Activated naive CD4-positive, alpha-beta T cell treated with anti-CD3 and anti-CD28 coated beads for 36 hours (primary cell): ENCODE results near the gene REC114. TPM values are rescaled to one million over a fixed set of nuclear protein-coding genes. Genes with fewer than 3 reads are reported as not detected.
"Not testable (repeated sequence)": the region's sequence is repeated elsewhere in the genome, so short reads cannot be mapped to it uniquely, and the experiment has no call there.

ENCODE experiments used
- CTCF ChIA-PET: fragments of 350-600 bp; sonication (Branson Sonifier 250); formaldehyde crosslinking; loops from one replicate; lab custom pipeline; 2021; ENCODE audit warnings: antibody characterized with exemption; lab: Charles Lee
- DNase-seq: peaks from one replicate; pipeline ENCODE4 v3.0.0-alpha.2; 2020
- H3K27ac Mint-ChIP-seq: one replicate; pipeline ENCODE4 v1.8.0; 2021; ENCODE audit warnings: mild to moderate bottlenecking, mixed read lengths
- H3K27me3 Mint-ChIP-seq: one replicate; pipeline ENCODE4 v1.8.0; 2021; ENCODE audit warnings: low read depth, mixed read lengths
- H3K36me3 Mint-ChIP-seq: one replicate; pipeline ENCODE4 v1.8.0; 2021; ENCODE audit warnings: low read depth, mixed read lengths
- H3K4me1 Mint-ChIP-seq: one replicate; pipeline ENCODE4 v1.8.0; 2021; ENCODE audit warnings: low read depth, mixed read lengths
- H3K4me3 Mint-ChIP-seq: one replicate; pipeline ENCODE4 v1.8.0; 2021; ENCODE audit warnings: mild to moderate bottlenecking, moderate library complexity, mixed read lengths
- H3K9me3 Mint-ChIP-seq: one replicate; pipeline ENCODE4 v1.8.0; 2021; ENCODE audit warnings: mixed read lengths
- intact Hi-C: fragments of 100-400 bp; cut with micrococcal nuclease; formaldehyde crosslinking; loops from one replicate; pipeline ENCODE4 v1.15.1; 2023
- total RNA-seq, 2 experiments: library from RNA; stranded (reverse); gene quantifications; one replicate each; pipeline ENCODE4 v1.2.3, GENCODE V29; 2021

Gene REC114
- total RNA-seq, 2 experiments from 2014 or later: not detected

DNA sequence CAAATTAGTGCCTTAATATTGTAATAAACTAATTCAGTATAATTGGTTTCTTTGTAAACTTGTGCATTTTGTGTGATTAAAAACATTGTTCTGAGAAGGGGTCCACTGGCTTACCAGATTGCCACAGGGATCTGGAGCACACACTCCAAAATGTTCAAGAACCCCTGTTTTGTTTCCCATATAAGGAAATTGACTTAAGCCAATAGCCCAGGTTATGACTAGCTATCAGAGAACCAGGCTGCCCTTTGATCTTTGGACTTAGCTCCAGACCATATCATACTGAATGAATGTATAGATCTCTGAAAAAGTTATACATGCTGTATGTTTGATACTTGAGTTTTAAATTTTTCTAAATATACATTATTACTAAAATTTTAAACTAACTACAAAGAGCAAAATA lies 98.5 kb downstream of the REC114 start:
- H3K36me3 Mint-ChIP-seq: no peaks in the 10 kb centered on the region
- H3K9me3 Mint-ChIP-seq: no peaks in the 10 kb centered on the region
- intact Hi-C loops: no loop called here
- H3K27me3 Mint-ChIP-seq: no peaks in the 10 kb centered on the region
- no peak overlapping the region for H3K27ac Mint-ChIP-seq
- no peak overlapping the region for H3K4me3 Mint-ChIP-seq
- no peaks in the 10 kb centered on the region for H3K4me1 Mint-ChIP-seq
- no peak for DNase-seq
- CTCF ChIA-PET: interaction anchor here (0.7 kb wide), 1 partner anchor 139 kb away, joined by 3 read pairs; no protein-coding TSS in a partner anchor

DNA sequence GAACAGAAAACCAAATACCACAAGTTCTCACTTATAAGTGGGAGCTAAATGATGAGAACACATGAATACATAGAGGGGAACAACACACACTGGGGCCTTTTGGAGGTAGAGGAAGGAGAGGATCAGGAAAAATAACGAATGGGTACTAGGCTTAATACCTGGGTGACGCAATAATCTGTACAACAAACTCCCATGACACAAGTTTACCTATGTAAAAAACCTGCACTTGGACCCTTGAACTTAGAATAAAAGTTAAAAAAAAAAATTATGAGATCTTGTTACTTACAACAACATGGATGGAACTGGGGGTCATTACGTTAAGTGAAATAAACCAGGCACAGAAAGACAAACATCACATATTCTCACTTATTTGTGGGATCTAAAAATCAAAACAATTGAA lies 106.0 kb downstream of the REC114 start:
- H3K27me3 Mint-ChIP-seq, H3K27ac Mint-ChIP-seq, H3K4me3 Mint-ChIP-seq, H3K9me3 Mint-ChIP-seq, H3K4me1 Mint-ChIP-seq, DNase-seq, intact Hi-C loops, CTCF ChIA-PET, H3K36me3 Mint-ChIP-seq: not testable (repeated sequence)

DNA sequence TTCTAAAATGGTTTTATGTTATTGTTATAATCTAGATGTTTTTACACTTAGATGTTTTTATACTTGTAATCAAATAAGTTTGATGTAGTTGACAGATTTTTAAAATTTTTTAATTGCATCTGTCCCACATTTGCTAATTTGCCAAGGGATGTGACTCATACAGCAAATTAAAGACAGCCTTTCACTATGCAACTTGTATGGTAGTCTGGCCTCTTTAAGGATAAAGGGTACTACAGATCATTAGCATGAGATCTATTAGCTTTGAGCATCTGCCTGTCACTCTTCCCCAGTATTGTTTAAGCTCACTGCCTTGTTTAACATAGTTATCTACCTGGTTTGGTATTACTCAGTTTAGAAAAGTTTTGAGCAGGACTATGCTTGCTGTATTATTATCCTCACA lies 107.2 kb downstream of the REC114 start:
- no peaks in the 10 kb centered on the region for H3K9me3 Mint-ChIP-seq
- no peaks in the 10 kb centered on the region for H3K27me3 Mint-ChIP-seq
- H3K4me3 Mint-ChIP-seq: no peak overlapping the region
- no peaks in the 10 kb centered on the region for H3K36me3 Mint-ChIP-seq
- CTCF ChIA-PET: interaction anchor here (1.7 kb wide), 1 partner anchor 150 kb away, joined by 3 read pairs; no protein-coding TSS in a partner anchor
- H3K4me1 Mint-ChIP-seq: no peaks in the 10 kb centered on the region
- DNase-seq: no peak
- intact Hi-C loops: no loop called here
- H3K27ac Mint-ChIP-seq: no peak overlapping the region

DNA sequence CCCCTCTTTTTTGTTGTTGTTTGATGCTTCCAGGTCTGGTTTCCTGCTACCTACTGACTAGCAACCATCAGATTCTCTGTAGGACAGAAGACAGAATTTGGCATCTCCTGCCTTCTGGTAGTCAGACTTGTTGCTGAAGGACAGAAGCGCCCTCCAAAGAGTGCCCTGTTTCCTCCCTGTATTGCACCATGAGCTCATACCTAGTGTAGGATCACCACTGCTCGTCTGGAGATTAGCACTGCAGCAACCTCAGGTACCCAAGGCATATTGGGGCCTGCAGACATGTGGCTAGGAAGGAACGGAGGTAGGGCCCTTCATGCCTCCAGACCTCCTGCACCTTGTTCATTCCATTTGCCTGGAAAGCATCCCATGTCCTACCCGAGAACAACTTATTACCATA lies 112.1 kb downstream of the REC114 start:
- CTCF ChIA-PET: interaction anchor here (1.3 to 1.4 kb wide), 2 partner anchors 76 to 81 kb away, joined by 4 to 8 read pairs; no protein-coding TSS in a partner anchor
- H3K27ac Mint-ChIP-seq: no peak overlapping the region
- H3K4me3 Mint-ChIP-seq: no peak overlapping the region
- no peak for DNase-seq
- no peaks in the 10 kb centered on the region for H3K27me3 Mint-ChIP-seq
- H3K36me3 Mint-ChIP-seq: peaks cover 5% of the 10 kb centered on the region
- H3K4me1 Mint-ChIP-seq: no peaks in the 10 kb centered on the region
- H3K9me3 Mint-ChIP-seq: no peaks in the 10 kb centered on the region
- intact Hi-C loops: no loop called here

DNA sequence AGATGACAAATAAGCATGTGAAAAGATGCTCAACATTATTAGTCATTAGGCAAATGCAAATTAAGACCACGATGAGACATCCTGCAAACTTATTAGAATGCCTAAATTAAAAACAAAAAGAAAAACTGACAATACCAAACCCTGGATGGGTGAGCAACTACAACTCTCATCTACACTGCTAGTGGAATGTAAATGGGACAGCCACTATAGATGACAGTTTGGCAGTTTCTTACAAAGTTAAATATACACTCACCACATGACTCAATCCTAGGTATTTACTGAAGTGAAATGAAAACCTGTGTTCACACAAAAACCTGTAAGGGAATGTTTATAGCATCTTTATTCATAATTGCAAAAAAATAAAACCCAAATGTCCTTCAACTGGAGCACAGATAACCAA lies 115.6 kb downstream of the REC114 start:
- Mint-ChIP-seq H3K36me3 (peaks cover 18% of the 10 kb centered on the region), H3K4me3 (no peak overlapping the region), H3K27ac (no peak overlapping the region), H3K4me1 (no peaks in the 10 kb centered on the region), H3K27me3 (no peaks in the 10 kb centered on the region), H3K9me3 (no peaks in the 10 kb centered on the region)
- CTCF ChIA-PET: interaction anchor here (0.8 to 3.7 kb wide), 3 partner anchors 77 to 147 kb away, joined by 3 to 53 read pairs (median 17); partner anchors contain the start of gene NPTN
- DNase-seq: no peak
- intact Hi-C loops: no loop called here

DNA sequence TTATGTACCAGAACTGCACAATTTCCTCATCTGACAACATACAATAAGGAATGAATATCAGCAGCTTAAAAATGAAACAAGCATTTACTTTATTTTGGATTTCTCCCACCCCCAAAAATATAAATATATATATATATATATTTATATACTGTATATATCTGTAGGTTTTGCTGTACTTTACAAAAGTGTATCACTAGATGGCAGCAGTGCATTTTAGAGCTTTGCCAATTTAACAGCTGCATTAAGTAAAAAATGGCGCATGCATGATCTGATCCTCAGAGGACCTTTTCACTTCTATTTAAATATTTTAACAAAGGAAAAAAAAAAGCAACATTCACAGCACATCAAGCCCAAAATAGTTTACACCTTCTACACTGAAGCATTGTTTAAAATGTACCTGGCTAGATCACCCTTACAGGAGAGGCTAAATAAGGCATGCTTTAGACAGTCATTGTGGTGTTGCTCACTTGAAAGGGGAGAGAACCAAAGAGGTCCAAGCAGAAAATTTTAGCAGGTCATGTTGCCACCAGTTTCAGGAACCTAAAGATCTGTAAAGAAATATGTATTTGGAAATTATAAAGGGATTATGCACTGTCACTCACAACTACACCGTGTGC lies 117.6 kb downstream of the REC114 start:
- Mint-ChIP-seq H3K27ac (no peak overlapping the region), H3K27me3 (no peaks in the 10 kb centered on the region), H3K4me3 (no peak overlapping the region), H3K9me3 (no peaks in the 10 kb centered on the region), H3K36me3 (peaks cover 20% of the 10 kb centered on the region), H3K4me1 (no peaks in the 10 kb centered on the region)
- CTCF ChIA-PET: interaction anchor here (0.9 to 3.7 kb wide), 9 partner anchors 9 to 145 kb away, joined by 3 to 53 read pairs (median 6); partner anchors contain the start of gene NPTN
- intact Hi-C loops: loop anchor here (1.0 to 10.0 kb wide), 3 partner anchors 76 to 256 kb away; no protein-coding TSS in a partner anchor
- peak; percentile 21 for DNase-seq

DNA sequence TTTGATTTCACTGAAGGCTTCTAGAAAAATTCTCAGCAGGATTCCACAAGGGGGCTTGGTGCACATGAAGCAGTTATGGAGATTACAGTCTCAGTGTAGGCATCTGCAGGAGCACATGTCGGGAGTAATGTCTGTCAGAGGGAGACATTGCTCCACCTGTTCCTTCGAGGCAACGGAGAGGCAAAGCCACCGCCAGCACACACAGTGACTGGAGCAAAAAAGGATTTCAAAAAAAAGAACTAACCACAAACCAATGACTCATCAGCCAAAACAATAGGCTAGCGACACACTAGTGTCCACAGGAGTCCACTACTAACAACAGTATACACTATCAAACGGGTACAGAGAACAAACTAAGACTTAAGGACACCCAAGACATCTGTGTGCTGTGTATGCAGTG lies 121.3 kb downstream of the REC114 start:
- Mint-ChIP-seq H3K9me3 (no peaks in the 10 kb centered on the region), H3K4me3 (no peak overlapping the region), H3K4me1 (no peaks in the 10 kb centered on the region), H3K27me3 (no peaks in the 10 kb centered on the region), H3K36me3 (peaks cover 18% of the 10 kb centered on the region), H3K27ac (no peak overlapping the region)
- DNase-seq: no peak
- CTCF ChIA-PET: interaction anchor here (0.6 kb wide), 1 partner anchor 72 kb away, joined by 3 read pairs; no protein-coding TSS in a partner anchor
- intact Hi-C loops: loop anchor here (10.0 kb wide), 1 partner anchor 259 kb away; no protein-coding TSS in a partner anchor

DNA sequence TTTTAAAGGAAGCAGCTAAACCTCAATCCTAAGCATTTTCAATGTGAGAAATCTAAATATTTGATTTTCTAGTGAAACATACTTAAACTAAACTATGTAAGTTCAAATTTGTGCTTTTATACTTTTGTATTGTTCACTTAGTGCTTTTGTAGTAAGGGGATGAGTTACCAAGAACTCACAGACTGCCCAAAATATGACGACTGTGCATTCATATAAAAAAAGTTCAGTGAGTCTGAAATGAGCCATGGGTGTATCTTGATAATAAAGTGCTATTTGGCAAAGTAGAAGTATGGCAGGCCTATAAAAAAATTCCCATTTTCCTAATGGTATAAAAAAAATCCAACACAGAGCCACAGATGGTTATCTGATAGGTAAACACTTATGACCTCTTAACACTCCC lies 124.1 kb downstream of the REC114 start:
- peaks cover 27% of the 10 kb centered on the region for H3K36me3 Mint-ChIP-seq

DNA sequence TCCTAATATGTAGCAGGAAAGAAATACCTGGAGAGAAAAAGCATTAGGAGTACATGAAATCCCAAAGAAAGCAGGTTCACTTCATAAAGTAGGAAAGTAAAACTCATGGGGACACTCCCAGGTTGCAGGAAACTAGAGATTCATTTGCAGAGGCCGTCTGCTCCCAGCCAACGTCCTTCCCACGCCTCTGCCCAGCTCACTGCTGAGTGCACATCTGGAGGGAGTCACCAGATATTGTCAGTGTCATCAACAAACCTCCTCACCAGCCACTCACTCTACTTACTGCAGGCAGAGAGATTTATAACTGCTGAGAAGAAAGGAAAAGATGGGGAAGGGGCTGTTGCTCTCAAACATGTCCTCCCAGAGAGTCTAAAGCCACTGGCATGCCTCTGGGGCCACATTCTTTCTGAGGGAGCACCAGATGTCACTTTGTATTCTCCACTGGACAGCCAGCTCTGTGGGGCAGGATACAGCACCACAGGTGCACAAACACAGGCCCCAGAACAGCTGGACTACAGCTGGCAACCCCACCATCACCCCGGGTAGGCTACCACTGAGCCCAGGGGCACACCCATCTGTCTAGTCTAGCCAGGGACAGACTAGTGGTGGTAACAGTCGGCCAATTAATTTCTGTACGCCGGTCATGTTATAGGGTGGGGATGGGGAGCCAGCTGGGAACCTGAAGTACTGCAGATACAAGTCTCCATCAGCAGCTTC lies 125.8 kb downstream of the REC114 start:
- peaks cover 2% of the 10 kb centered on the region for H3K4me1 Mint-ChIP-seq
- intact Hi-C loops: loop anchor here (10.0 kb wide), 1 partner anchor 264 kb away; no protein-coding TSS in a partner anchor
- CTCF ChIA-PET: interaction anchor here (0.7 to 1.3 kb wide), 3 partner anchors 67 to 287 kb away, joined by 3 to 4 read pairs (median 3); no protein-coding TSS in a partner anchor
- no peak overlapping the region for H3K27ac Mint-ChIP-seq
- no peaks in the 10 kb centered on the region for H3K9me3 Mint-ChIP-seq
- H3K27me3 Mint-ChIP-seq: no peaks in the 10 kb centered on the region
- H3K4me3 Mint-ChIP-seq: no peak overlapping the region
- peaks cover 21% of the 10 kb centered on the region for H3K36me3 Mint-ChIP-seq
- no peak for DNase-seq

More for the DNA sequence above, 124.1 kb downstream of the REC114 start:
- no peak for DNase-seq
- H3K27ac Mint-ChIP-seq: no peak overlapping the region
- H3K27me3 Mint-ChIP-seq: no peaks in the 10 kb centered on the region
- H3K4me1 Mint-ChIP-seq: no peaks in the 10 kb centered on the region
- H3K9me3 Mint-ChIP-seq: no peaks in the 10 kb centered on the region
- CTCF ChIA-PET: interaction anchor here (0.6 to 1.7 kb wide), 2 partner anchors 69 to 785 kb away, joined by 3 to 10 read pairs; no protein-coding TSS in a partner anchor
- H3K4me3 Mint-ChIP-seq: no peak overlapping the region
- intact Hi-C loops: loop anchor here (10.0 kb wide), 1 partner anchor 262 kb away; no protein-coding TSS in a partner anchor

DNA sequence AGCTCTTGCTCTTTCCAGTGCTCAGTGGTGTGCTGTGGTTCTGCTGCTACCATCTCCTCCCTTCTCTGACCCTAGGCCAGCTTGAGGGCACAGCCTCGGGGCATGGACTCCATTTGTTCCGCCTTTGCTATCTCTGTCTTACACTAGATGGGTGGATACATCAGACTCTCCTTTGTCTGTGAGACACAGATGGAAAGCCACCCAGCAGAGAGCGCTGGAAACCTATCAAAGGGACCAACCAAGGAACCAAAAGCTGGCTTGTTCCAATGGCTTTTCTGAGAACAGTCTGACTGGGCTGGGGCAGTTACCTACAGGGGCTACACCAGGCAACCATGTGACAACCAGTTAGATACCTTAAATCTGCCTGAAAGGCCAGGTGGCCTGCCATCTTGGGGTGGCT lies 126.4 kb downstream of the REC114 start:
- H3K4me1 Mint-ChIP-seq: peaks cover 2% of the 10 kb centered on the region
- no peak overlapping the region for H3K27ac Mint-ChIP-seq
- no peaks in the 10 kb centered on the region for H3K9me3 Mint-ChIP-seq
- CTCF ChIA-PET: interaction anchor here (0.7 to 1.3 kb wide), 4 partner anchors 9 to 287 kb away, joined by 3 to 7 read pairs (median 4); no protein-coding TSS in a partner anchor
- no peak for DNase-seq
- H3K4me3 Mint-ChIP-seq: no peak overlapping the region
- peaks cover 24% of the 10 kb centered on the region for H3K36me3 Mint-ChIP-seq
- H3K27me3 Mint-ChIP-seq: no peaks in the 10 kb centered on the region
- intact Hi-C loops: loop anchor here (10.0 kb wide), 1 partner anchor 265 kb away; no protein-coding TSS in a partner anchor

DNA sequence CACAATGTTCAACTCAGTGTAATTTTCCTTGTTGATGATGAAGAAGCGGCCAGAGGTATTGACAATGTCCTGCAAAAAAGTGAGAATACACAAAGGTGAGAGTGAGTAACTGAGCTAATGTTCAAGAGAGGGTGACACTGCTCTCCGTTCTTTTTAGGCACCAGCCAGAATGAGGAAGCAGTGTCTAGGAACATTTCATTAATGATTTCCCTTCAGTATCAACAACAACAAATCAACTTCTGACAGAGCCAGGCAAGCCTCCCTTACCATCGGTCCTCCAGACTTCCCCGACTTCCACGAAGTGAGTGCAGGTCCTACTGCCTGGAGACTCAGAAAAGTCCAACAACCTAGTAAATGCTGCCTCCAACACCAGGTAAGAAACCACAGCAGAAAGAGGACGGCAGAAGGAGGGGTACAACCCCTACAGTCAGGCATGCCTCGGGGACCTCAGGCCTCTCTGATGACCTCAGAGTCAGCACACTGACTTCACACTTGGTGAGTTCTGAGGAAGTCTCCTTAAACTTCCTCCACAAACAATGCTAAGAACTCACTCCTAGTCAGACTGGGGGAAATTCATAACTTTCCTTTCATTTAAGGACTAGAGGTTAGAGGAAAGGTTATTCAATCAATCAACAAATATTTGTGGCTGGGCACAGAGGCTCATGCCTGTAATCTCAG lies 127.5 kb downstream of the REC114 start:
- DNase-seq: no peak
- peaks cover 24% of the 10 kb centered on the region for H3K36me3 Mint-ChIP-seq
- intact Hi-C loops: no loop called here
- H3K27me3 Mint-ChIP-seq: no peaks in the 10 kb centered on the region
- H3K4me1 Mint-ChIP-seq: peaks cover 2% of the 10 kb centered on the region
- H3K27ac Mint-ChIP-seq: no peak overlapping the region
- CTCF ChIA-PET: no interaction called here
- no peak overlapping the region for H3K4me3 Mint-ChIP-seq
- H3K9me3 Mint-ChIP-seq: no peaks in the 10 kb centered on the region

DNA sequence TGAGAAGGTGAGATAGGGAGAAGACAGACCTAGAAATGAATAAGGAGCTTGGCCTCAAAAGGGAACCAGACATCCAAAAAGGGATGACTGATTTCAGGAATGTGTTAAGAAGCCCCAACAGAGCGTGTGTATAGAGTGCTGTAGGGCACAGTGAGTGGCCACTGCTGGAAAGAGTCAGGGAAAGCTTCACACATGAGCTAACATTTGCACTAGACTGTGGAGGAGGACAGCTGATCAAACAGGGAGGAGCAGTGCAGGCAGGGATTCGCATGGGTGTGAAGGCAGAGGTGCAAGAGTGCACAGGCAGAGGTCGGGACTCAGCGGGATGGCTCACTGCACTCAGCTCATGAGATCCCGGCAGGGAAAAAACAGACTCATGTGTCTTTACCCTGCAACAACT lies 128.4 kb downstream of the REC114 start:
- Mint-ChIP-seq H3K27ac (no peak overlapping the region), H3K4me1 (peaks cover 2% of the 10 kb centered on the region), H3K27me3 (no peaks in the 10 kb centered on the region), H3K36me3 (peaks cover 20% of the 10 kb centered on the region), H3K4me3 (no peak overlapping the region), H3K9me3 (no peaks in the 10 kb centered on the region)
- CTCF ChIA-PET: interaction anchor here (0.9 kb wide), 1 partner anchor 11 kb away, joined by 3 read pairs; no protein-coding TSS in a partner anchor
- DNase-seq: no peak
- intact Hi-C loops: no loop called here
